DND-41 (cell line): ENCODE measurements around the gene CADM2.

Experiments used
- CTCF ChIP-seq: IDR thresholded peaks from 2 replicates; pipeline ENCODE4 v1.5.1; 2012; ENCODE audit warnings: borderline replicate concordance, low read length, moderate library complexity, mild to moderate bottlenecking; ENCODE audit not compliant: poor library complexity, severe bottlenecking; ENCODE audit errors: extremely low read depth
- EZH2 ChIP-seq: IDR thresholded peaks from 3 replicates; pipeline ENCODE4 v1.6.1; 2012; ENCODE audit warnings: borderline replicate concordance, low read depth, mild to moderate bottlenecking, moderate library complexity, low read length, inconsistent platforms; ENCODE audit not compliant: severe bottlenecking

GRCh38 chr3:85252686-85253085 is 293.9 kb downstream of the CADM2 start:
- TF ChIP-seq CTCF (no peak), EZH2 (no peak)
